Central memory CD8-positive, alpha-beta T cell (primary cell): Measurements from ENCODE around the gene PCA3.

Source experiments
- ATAC-seq: fragments of 150-1000 bp; cut with Tn5 transposase; replicated peaks from 2 replicates; pipeline ENCODE4 v1.10.0; 2022; ENCODE audit warnings: mild to moderate bottlenecking, moderate FRiP score, moderate number of reproducible peaks; ENCODE audit not compliant: poor library complexity, severe bottlenecking; ENCODE audit errors: extremely low read depth
- DNase-seq, 2 donors: peaks; one replicate each; pipeline ENCODE4 v3.0.0; 2021; ENCODE audit warnings: low spot score in 2 of 2
- H3K27ac Mint-ChIP-seq: one replicate; pipeline ENCODE4 v1.8.0; 2022; ENCODE audit warnings: low read depth, mild to moderate bottlenecking, moderate library complexity, mixed read lengths
- H3K27me3 Mint-ChIP-seq: one replicate; pipeline ENCODE4 v1.8.0; 2022; ENCODE audit warnings: mixed read lengths
- H3K36me3 Mint-ChIP-seq: one replicate; pipeline ENCODE4 v1.8.0; 2022; ENCODE audit warnings: mild to moderate bottlenecking, moderate library complexity, mixed read lengths; ENCODE audit not compliant: insufficient read depth
- H3K4me1 Mint-ChIP-seq: one replicate; pipeline ENCODE4 v1.8.0; 2022; ENCODE audit warnings: mixed read lengths
- H3K4me3 Mint-ChIP-seq: one replicate; pipeline ENCODE4 v1.8.0; 2022; ENCODE audit warnings: mild to moderate bottlenecking, moderate library complexity, mixed read lengths
- H3K9me3 Mint-ChIP-seq: one replicate; pipeline ENCODE4 v1.8.0; 2022; ENCODE audit warnings: mixed read lengths

The PCA3 gene

DNA sequence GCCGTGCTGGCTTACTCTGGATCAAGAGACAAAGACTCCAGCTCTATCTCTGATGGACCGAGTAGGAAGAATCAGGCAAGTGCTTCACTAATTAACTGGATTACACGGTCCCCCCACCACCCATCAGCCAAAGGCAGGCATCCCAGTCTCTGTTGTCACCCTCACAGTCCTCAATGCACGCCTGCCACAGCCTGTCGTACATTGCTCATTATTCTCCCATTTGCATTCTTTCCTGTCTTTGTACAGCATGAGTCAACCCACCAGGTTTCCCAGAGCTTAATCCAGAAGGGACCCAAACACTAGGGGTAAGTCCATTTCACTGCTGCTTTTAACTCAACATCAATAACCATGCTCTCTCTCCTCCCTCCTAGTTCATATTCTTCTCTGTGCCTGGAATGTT, 44.4 kb downstream of the PCA3 start:
- Mint-ChIP-seq H3K9me3 (no peaks in the 10 kb centered on the region), H3K36me3 (no peaks in the 10 kb centered on the region), H3K4me1 (no peaks in the 10 kb centered on the region), H3K4me3 (no peak overlapping the region), H3K27me3 (peaks cover 33% of the 10 kb centered on the region), H3K27ac (no peak overlapping the region)
- ATAC-seq (no peak), DNase-seq (no peak)

- H3K4me1 Mint-ChIP-seq: no peaks in the 10 kb centered on the region
- no peak overlapping the region for H3K27ac Mint-ChIP-seq
- H3K27me3 Mint-ChIP-seq: peaks cover 32% of the 10 kb centered on the region
- no peaks in the 10 kb centered on the region for H3K36me3 Mint-ChIP-seq
- DNase-seq (no peak), ATAC-seq (no peak)
- no peaks in the 10 kb centered on the region for H3K9me3 Mint-ChIP-seq
- H3K4me3 Mint-ChIP-seq: no peak overlapping the region
Observed at GRCh38 chr9:76810377-76810957, 46.2 kb downstream of the PCA3 start.

DNA sequence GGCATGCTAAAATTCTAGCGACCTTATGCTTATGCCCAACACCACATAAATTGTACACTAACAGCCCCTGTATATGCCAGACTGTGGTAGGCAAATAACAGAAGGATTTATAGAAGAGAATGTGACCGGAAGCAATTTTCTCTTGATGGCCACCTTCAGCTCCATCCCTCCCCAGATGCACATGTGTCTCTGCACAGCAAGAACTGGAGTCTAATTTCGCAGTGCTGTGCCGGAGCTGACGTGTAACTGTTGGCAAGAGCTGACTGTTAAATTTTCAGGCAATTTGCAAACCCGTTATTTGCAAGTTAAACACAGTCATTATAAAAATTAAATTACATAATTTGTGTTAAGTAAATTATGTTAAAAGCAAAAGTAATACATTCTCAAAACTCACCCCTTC, 48.4 kb downstream of the PCA3 start:
- no peak overlapping the region for H3K27ac Mint-ChIP-seq
- no peaks in the 10 kb centered on the region for H3K4me1 Mint-ChIP-seq
- H3K36me3 Mint-ChIP-seq: no peaks in the 10 kb centered on the region
- no peaks in the 10 kb centered on the region for H3K9me3 Mint-ChIP-seq
- H3K27me3 Mint-ChIP-seq: peaks cover 33% of the 10 kb centered on the region
- no peak overlapping the region for H3K4me3 Mint-ChIP-seq
- no peak for DNase-seq
- no peak for ATAC-seq

- ATAC-seq: no peak
- no peaks in the 10 kb centered on the region for H3K9me3 Mint-ChIP-seq
- no peaks in the 10 kb centered on the region for H3K36me3 Mint-ChIP-seq
- H3K4me3 Mint-ChIP-seq: no peak overlapping the region
- no peaks in the 10 kb centered on the region for H3K4me1 Mint-ChIP-seq
- DNase-seq: no peak
- peaks cover 44% of the 10 kb centered on the region for H3K27me3 Mint-ChIP-seq
- no peak overlapping the region for H3K27ac Mint-ChIP-seq
Observed at GRCh38 chr9:76817489-76817888, 53.3 kb downstream of the PCA3 start.

DNA sequence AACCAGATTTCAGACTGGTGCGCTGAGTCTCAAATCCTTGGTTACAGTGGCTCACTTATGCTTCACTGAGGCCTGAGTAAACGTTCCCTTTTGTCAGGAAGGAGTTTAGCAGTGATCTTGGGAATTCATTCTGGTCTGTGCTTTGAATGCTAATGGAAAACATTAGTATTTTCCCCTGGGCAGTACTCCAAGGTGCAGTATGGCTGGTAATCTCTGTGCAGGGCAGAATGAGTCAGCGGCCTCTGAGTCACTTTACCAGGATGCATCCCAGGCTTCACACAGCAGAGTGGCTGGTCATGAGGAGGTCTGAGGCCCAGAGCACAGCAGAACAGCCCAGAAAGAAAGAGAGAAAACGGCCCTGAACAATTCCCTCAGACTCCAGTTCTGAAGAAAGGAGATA, 54.0 kb downstream of the PCA3 start:
- H3K36me3 Mint-ChIP-seq: no peaks in the 10 kb centered on the region
- DNase-seq (no peak), ATAC-seq (no peak)
- no peaks in the 10 kb centered on the region for H3K9me3 Mint-ChIP-seq
- H3K27me3 Mint-ChIP-seq: peaks cover 47% of the 10 kb centered on the region
- no peak overlapping the region for H3K4me3 Mint-ChIP-seq
- no peaks in the 10 kb centered on the region for H3K4me1 Mint-ChIP-seq
- H3K27ac Mint-ChIP-seq: no peak overlapping the region

DNA sequence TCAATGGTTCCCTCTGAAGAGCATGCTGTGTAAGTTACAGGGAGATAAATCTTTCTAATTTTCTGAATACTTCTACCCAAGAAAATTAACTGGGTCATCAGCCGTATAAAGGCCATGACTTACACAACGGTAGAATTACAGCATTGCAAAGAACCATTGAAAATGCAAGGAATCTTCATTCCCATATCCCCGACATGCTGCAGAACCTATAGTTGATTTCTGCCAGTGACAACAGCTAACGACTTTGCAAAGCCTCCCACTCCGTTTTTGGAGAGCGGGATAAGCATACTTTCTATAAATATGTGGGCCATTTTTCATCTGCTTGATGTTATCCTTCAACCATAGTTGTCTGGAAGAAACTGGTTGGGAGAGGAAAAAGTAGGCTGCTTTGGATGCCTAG, 56.2 kb downstream of the PCA3 start:
- Mint-ChIP-seq H3K27ac (no peak overlapping the region), H3K27me3 (peaks cover 30% of the 10 kb centered on the region), H3K4me1 (no peaks in the 10 kb centered on the region), H3K9me3 (no peaks in the 10 kb centered on the region), H3K4me3 (no peak overlapping the region), H3K36me3 (no peaks in the 10 kb centered on the region)
- DNase-seq (no peak), ATAC-seq (no peak)

GRCh38 chr9:76827296-76828080, 63.2 kb downstream of the PCA3 start:
- H3K9me3 Mint-ChIP-seq: no peaks in the 10 kb centered on the region
- no peak for DNase-seq

DNA sequence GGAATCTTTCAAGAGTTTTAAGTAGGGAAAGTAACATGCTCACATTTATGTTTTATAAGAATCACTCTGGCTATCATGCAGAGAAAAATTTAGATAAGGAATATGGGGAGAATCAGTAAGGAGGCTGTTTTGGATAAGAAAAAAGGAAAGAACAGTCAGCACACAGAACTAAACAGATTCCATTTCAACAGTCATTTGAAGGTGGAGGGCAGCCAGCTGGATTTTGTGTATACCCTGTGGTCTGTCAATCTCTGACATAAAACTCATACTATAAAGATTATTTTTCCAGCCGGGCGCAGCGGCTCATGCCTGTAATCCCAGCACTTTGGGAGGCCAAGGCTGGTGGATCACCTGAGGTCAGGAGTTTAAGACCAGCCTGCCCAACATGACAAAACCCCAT, 64.2 kb downstream of the PCA3 start:
- Mint-ChIP-seq H3K36me3 (no peaks in the 10 kb centered on the region), H3K4me3 (no peak overlapping the region), H3K27ac (no peak overlapping the region), H3K4me1 (no peaks in the 10 kb centered on the region), H3K27me3 (peaks cover 12% of the 10 kb centered on the region), H3K9me3 (no peaks in the 10 kb centered on the region)
- DNase-seq (no peak), ATAC-seq (no peak)

More at GRCh38 chr9:76827296-76828080, 63.2 kb downstream of the PCA3 start:
- Mint-ChIP-seq H3K27ac (no peak overlapping the region), H3K4me1 (no peaks in the 10 kb centered on the region), H3K27me3 (peaks cover 16% of the 10 kb centered on the region), H3K4me3 (no peak overlapping the region), H3K36me3 (no peaks in the 10 kb centered on the region)
- ATAC-seq: no peak

DNA sequence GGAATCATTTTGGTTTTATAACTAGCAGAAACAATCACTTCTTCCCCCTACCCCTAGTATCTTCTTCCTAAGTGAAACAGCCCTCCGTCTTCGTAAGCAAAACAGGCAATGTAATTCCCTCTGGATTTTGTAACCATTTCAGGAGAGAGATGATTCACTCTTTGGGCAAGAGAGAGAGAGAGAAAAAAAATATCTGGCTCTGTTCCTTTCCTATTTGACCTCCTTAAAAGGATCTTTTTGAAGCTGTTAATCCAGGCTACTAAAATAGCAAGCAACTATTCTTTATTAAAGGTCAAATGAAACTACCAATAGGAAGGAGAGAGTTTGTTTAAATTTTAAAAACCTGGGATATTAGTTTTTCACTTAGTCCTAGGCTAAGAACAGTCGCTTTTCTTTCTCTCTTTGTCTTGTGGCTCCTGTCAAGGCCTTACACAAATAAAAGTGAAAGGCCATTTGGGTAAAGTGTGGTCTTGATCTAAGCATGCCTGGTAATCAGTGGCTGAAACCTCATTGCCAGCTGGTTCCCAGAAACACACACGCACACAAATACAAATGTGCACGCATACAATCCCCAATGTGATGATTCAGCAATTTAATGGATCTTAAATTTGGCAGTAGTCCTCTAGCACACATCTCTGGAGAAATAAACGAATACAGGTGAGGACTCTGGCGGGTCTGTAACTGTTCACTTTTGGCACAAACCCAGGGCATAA, 71.5 kb downstream of the PCA3 start:
- Mint-ChIP-seq H3K27me3 (peaks cover 6% of the 10 kb centered on the region), H3K36me3 (no peaks in the 10 kb centered on the region), H3K4me3 (no peak overlapping the region), H3K9me3 (no peaks in the 10 kb centered on the region), H3K4me1 (no peaks in the 10 kb centered on the region), H3K27ac (no peak overlapping the region)
- ATAC-seq: no peak
- DNase-seq: no peak
